ENCODE measurements around the gene IL18BP. TPM values are rescaled to one million over a fixed set of nuclear protein-coding genes. Genes with fewer than 3 reads are reported as not detected.

IL18BP gene
- total RNA-seq, 2 experiments from 2014 or later = 12.4 to 14.0 TPM

- no peak overlapping the region for H3K4me3 Mint-ChIP-seq
- peaks cover 77% of the 10 kb centered on the region for H3K36me3 Mint-ChIP-seq (ENCODE audit: low read depth)
- no peaks in the 10 kb centered on the region for H3K4me1 Mint-ChIP-seq
- DNase-seq = no peak
- no peaks in the 10 kb centered on the region for H3K27me3 Mint-ChIP-seq
- POLR2A ChIA-PET = interaction anchor here (1.3 kb wide), 1 partner anchor 78 kb away, joined by 3 read pairs; the partner anchor contains the start of genes RNF121 and XNDC1N
- H3K9me3 Mint-ChIP-seq = no peaks in the 10 kb centered on the region
- no peak overlapping the region for H3K27ac Mint-ChIP-seq
- CTCF ChIA-PET = interaction anchor here (0.9 kb wide), 1 partner anchor 28 kb away, joined by 3 read pairs; no protein-coding TSS in a partner anchor
Measured at GRCh38 chr11:72007089-72007476, 8.4 kb downstream of the IL18BP start.

- Mint-ChIP-seq H3K27ac (no peak overlapping the region), H3K36me3 (ENCODE audit: low read depth) (peaks cover 74% of the 10 kb centered on the region)
- DNase-seq = no peak
Measured at GRCh38 chr11:72007587-72007986, 8.9 kb downstream of the IL18BP start.

GRCh38 chr11:72008728-72009127, 10.0 kb downstream of the IL18BP start:
- no peak for DNase-seq
- H3K9me3 Mint-ChIP-seq = no peaks in the 10 kb centered on the region
- H3K4me3 Mint-ChIP-seq = no peak overlapping the region
- peak overlapping the region; percentile 29 for H3K27ac Mint-ChIP-seq
- H3K4me1 Mint-ChIP-seq = no peaks in the 10 kb centered on the region
- no peaks in the 10 kb centered on the region for H3K27me3 Mint-ChIP-seq
- ChIA-PET CTCF (no interaction called here), POLR2A (interaction anchor here (1.8 kb wide), 1 partner anchor 11 kb away, joined by 8 read pairs; the partner anchor contains the start of gene IL18BP)
- peaks cover 67% of the 10 kb centered on the region for H3K36me3 Mint-ChIP-seq (ENCODE audit: low read depth)

More at GRCh38 chr11:72007587-72007986, 8.9 kb downstream of the IL18BP start:
- Mint-ChIP-seq H3K9me3 (no peaks in the 10 kb centered on the region), H3K27me3 (no peaks in the 10 kb centered on the region), H3K4me1 (no peaks in the 10 kb centered on the region), H3K4me3 (no peak overlapping the region)
- POLR2A ChIA-PET = interaction anchor here (1.0 to 1.2 kb wide), 2 partner anchors 10 to 59 kb away, joined by 3 to 5 read pairs; partner anchors contain the start of gene IL18BP
- CTCF ChIA-PET = interaction anchor here (0.9 kb wide), 1 partner anchor 29 kb away, joined by 3 read pairs; no protein-coding TSS in a partner anchor

DNA sequence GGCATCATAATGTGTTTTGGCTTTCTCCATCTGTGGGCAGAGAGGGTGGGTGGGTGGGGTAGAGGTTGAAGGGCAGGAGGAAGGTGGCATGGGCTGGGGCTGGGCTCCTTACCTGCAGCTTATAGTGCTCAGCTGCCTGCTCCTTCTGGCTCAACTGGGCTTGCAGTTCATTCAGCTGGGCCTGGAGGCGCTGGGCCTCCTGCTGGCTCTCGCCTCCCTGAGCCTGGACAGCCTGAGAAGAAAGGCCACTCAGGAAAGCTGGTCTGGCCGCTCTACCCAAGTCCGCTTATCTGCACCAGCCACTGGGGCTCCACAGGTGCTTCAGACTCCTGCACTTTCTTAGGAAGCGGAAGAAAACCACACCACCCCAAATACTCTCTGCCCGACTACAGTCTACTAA, 10.4 kb downstream of the IL18BP start:
- no peak overlapping the region for H3K27ac Mint-ChIP-seq
- POLR2A ChIA-PET = interaction anchor here (1.8 kb wide), 1 partner anchor 11 kb away, joined by 8 read pairs; the partner anchor contains the start of gene IL18BP

DNA sequence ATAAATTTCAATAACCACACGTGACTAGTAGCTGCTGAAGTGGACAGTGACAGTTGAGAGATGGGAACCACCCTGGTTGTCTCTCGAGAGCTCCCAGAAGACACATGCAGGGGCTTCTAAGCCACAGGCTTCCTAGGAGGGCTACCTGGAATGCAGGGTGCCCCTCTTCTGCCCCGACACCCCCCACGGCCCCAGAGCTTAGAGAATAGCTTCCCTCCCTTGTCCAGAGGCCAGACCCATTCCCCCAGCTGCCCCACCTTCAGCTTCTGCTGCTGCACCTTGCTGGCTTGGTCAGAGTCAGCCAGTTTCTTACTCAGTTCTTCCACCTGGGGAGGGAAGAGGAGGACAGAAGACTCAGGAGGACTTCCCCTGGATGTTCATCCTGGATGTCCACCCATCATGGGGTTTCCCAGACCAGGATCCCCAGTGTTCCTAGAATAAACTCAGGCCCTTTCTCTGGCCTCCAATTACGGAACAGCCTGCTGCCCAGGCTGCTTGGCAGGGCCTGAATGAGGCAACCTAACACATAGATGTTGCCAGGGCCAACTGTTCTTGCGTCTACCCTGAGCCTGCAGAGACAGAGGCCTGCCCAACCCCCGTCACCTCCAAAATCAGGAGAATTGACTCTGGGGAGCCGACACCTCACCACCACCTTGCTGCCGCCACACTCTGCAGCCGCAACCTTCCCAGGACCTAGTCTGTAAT, 12.0 kb downstream of the IL18BP start:
- CTCF ChIA-PET = no interaction called here
- Mint-ChIP-seq H3K4me1 (no peaks in the 10 kb centered on the region), H3K9me3 (no peaks in the 10 kb centered on the region), H3K27ac (no peak overlapping the region), H3K4me3 (no peak overlapping the region), H3K36me3 (ENCODE audit: low read depth) (peaks cover 76% of the 10 kb centered on the region), H3K27me3 (no peaks in the 10 kb centered on the region)
- POLR2A ChIA-PET = interaction anchor here (1.8 kb wide), 1 partner anchor 13 kb away, joined by 8 read pairs; the partner anchor contains the start of gene IL18BP
- DNase-seq = no peak

More for the DNA sequence above, 10.4 kb downstream of the IL18BP start:
- Mint-ChIP-seq H3K36me3 (ENCODE audit: low read depth) (peaks cover 69% of the 10 kb centered on the region), H3K27me3 (no peaks in the 10 kb centered on the region), H3K4me1 (no peaks in the 10 kb centered on the region), H3K4me3 (no peak overlapping the region), H3K9me3 (no peaks in the 10 kb centered on the region)
- no peak for DNase-seq
- CTCF ChIA-PET = interaction anchor here (0.6 kb wide), 1 partner anchor 76 kb away, joined by 3 read pairs; no protein-coding TSS in a partner anchor

DNA sequence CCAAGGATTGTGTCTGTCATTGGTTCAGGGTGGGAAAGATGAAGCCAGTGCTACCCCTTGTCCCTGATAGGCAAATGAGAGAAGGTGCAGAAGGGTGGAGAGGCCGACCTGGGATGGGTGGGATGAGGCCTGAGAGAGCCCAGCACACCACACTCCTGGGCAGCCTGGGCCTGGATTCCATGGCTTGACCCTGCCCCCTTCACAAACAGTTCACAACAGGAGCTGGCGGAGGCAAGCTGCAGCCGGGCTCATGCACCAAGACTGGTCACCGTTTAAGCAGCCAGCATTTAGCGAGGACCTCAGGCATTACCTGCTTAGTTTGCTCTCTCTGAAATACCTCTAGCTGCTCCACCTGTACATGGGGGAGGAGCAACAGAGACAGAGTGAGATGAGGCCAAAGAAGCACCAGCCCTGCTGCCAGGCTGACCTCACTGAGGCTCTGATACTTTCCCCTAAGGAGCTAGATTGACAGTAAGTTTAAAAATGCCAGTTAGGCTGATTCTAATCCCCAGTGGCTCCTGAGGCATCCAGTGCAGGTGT, 13.5 kb downstream of the IL18BP start:
- no peak for DNase-seq
- peaks cover 77% of the 10 kb centered on the region for H3K36me3 Mint-ChIP-seq (ENCODE audit: low read depth)
- ChIA-PET CTCF (interaction anchor here (5.8 kb wide), 1 partner anchor 13 kb away, joined by 30 read pairs; no protein-coding TSS in a partner anchor), POLR2A (interaction anchor here (2.0 kb wide), 1 partner anchor 12 kb away, joined by 6 read pairs; no protein-coding TSS in a partner anchor)
- no peaks in the 10 kb centered on the region for H3K27me3 Mint-ChIP-seq
- H3K4me1 Mint-ChIP-seq = no peaks in the 10 kb centered on the region
- no peaks in the 10 kb centered on the region for H3K9me3 Mint-ChIP-seq
- H3K4me3 Mint-ChIP-seq = no peak overlapping the region
- H3K27ac Mint-ChIP-seq = no peak overlapping the region

DNA sequence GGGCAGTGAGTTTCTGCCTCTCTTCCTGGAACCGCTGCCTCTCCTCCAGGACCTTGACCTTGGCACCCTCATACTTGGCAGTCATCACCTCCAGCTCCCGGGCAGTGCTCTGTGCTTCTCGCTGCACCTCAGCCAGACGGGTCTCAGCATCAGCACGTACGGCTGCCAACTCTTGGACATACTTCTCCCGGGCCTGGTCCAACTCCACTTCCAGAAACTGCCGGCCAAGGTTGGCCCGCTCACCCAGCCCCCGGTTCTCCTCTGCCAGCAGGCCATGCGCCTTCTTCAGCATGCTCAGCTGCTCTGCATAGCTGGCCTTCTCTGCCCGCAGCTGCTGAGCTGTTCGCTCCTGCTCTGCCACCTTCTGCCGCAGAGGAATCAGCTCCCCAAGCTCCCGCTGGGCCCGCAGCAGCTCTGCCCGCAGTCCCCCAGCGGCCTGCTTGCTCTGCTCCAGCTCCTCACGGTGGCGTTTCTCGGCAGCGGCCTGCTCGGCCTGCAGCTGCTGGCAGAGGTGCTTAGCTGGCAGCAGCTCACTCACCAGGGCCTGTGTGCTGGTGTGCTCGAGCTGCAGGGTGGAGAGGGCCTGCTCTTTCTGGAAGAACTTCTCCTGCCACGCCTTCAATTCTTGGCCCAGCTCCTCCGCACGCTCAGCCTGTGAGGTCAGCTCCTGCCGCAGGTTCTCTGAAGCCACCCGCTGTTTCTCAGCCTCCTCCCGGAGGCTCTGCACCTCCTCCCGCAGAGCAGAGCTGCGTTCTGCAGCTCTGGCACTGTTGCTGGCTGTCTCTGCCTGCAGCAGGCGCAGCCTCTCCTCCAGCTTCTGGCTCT, 14.4 kb downstream of the IL18BP start:
- CTCF ChIA-PET = interaction anchor here (1.1 to 5.8 kb wide), 3 partner anchors 9 to 34 kb away, joined by 4 to 30 read pairs (median 7); no protein-coding TSS in a partner anchor
- no peaks in the 10 kb centered on the region for H3K9me3 Mint-ChIP-seq
- DNase-seq = no peak
- POLR2A ChIA-PET = interaction anchor here (1.2 to 2.0 kb wide), 2 partner anchors 10 to 13 kb away, joined by 3 to 6 read pairs; no protein-coding TSS in a partner anchor
- H3K4me1 Mint-ChIP-seq = no peaks in the 10 kb centered on the region
- H3K36me3 Mint-ChIP-seq (ENCODE audit: low read depth) = peaks cover 78% of the 10 kb centered on the region
- H3K27ac Mint-ChIP-seq = no peak overlapping the region
- H3K4me3 Mint-ChIP-seq = no peak overlapping the region
- H3K27me3 Mint-ChIP-seq = no peaks in the 10 kb centered on the region

DNA sequence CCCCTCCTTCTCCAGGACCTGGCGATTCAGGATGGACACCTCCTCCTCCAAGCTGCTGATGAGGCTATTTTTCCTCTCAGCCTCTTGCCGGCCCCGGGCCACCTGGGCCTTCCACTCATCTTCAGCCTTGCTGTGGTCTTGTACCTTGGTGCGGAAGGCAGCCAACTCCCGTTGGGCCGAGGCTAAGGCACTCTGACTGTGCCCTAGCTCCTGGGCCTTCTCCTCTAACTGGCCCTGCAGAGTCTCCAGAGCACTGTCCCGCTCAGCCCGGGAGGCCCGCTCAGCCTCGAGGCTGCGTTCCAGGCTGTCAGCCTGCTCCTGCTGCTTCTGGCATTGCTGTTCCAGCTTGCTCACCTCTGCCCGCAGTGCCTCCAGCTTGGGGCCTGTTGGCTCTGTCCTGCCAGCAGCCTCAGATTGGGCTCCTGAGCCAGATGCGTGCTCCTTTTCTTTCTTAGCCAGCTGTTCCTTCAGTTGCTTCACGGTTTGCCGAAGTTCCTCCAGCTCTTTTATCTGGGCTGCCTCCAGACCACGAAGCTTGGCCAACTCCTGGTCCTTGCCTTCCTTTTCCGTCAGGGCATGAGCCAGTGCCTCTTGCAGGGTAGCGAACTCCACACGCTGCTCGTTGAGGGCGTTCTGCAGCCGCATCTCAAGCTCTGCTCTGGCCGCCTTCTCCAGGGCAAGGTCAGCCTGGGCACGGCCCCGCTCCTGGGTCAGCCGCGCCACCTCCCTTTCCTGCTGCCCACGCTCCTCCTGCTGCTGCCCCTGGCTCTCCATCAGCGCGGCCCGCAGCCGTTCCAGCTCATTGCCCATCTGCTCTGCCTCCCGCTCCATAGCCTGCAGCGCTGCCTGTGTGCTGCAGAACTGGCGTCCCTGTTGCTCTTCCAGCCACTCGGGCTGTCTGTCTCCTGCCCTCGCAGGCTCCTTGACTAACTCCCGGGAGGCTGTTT, 15.3 kb downstream of the IL18BP start:
- ChIA-PET CTCF (interaction anchor here (1.1 to 5.8 kb wide), 5 partner anchors 8 to 225 kb away, joined by 4 to 30 read pairs (median 7); no protein-coding TSS in a partner anchor), POLR2A (interaction anchor here (1.2 to 2.0 kb wide), 2 partner anchors 9 to 14 kb away, joined by 3 to 6 read pairs; no protein-coding TSS in a partner anchor)
- H3K36me3 Mint-ChIP-seq (ENCODE audit: low read depth) = peaks cover 78% of the 10 kb centered on the region
- H3K27ac Mint-ChIP-seq = no peak overlapping the region
- H3K27me3 Mint-ChIP-seq = no peaks in the 10 kb centered on the region
- no peaks in the 10 kb centered on the region for H3K4me1 Mint-ChIP-seq
- no peak for DNase-seq
- no peak overlapping the region for H3K4me3 Mint-ChIP-seq
- no peaks in the 10 kb centered on the region for H3K9me3 Mint-ChIP-seq

- no peak for DNase-seq
- Mint-ChIP-seq H3K4me1 (no peaks in the 10 kb centered on the region), H3K36me3 (ENCODE audit: low read depth) (peaks cover 80% of the 10 kb centered on the region), H3K27ac (no peak overlapping the region), H3K9me3 (no peaks in the 10 kb centered on the region), H3K4me3 (no peak overlapping the region), H3K27me3 (no peaks in the 10 kb centered on the region)
- ChIA-PET POLR2A (no interaction called here), CTCF (interaction anchor here (1.1 to 5.8 kb wide), 4 partner anchors 11 to 224 kb away, joined by 4 to 30 read pairs (median 12); no protein-coding TSS in a partner anchor)
Measured at GRCh38 chr11:72014761-72015320, 16.1 kb downstream of the IL18BP start.

GRCh38 chr11:72015511-72016061, 16.9 kb downstream of the IL18BP start:
- H3K27me3 Mint-ChIP-seq = no peaks in the 10 kb centered on the region
- no peak overlapping the region for H3K27ac Mint-ChIP-seq
- H3K4me3 Mint-ChIP-seq = no peak overlapping the region
- no peaks in the 10 kb centered on the region for H3K4me1 Mint-ChIP-seq
- ChIA-PET CTCF (interaction anchor here (1.1 to 5.8 kb wide), 4 partner anchors 10 to 223 kb away, joined by 4 to 30 read pairs (median 12); no protein-coding TSS in a partner anchor), POLR2A (no interaction called here)
- no peaks in the 10 kb centered on the region for H3K9me3 Mint-ChIP-seq
- H3K36me3 Mint-ChIP-seq (ENCODE audit: low read depth) = peaks cover 84% of the 10 kb centered on the region
- DNase-seq = no peak

GRCh38 chr11:72018171-72018570, 19.5 kb downstream of the IL18BP start:
- Mint-ChIP-seq H3K4me1 (no peaks in the 10 kb centered on the region), H3K27ac (no peak overlapping the region), H3K36me3 (ENCODE audit: low read depth) (peaks cover 86% of the 10 kb centered on the region), H3K27me3 (no peaks in the 10 kb centered on the region), H3K9me3 (no peaks in the 10 kb centered on the region), H3K4me3 (no peak overlapping the region)
- CTCF ChIA-PET = no interaction called here
- DNase-seq = no peak
- POLR2A ChIA-PET = interaction anchor here (1.4 to 1.8 kb wide), 2 partner anchors 90 to 95 kb away, joined by 3 to 4 read pairs; partner anchors contain the start of genes RNF121 and XNDC1N
